Left renal pelvis (tissue), 4 donors: ENCODE data around the gene SPOCD1. TPM values are rescaled to one million over a fixed set of nuclear protein-coding genes. Genes with fewer than 3 reads are reported as not detected.

Source experiments
- DNase-seq, 4 donors: peaks; one replicate each; pipeline ENCODE4 v3.0.0-alpha.2; 2013; ENCODE audit warnings: low read depth in 4 of 4, low spot score in 3 of 4
- polyA plus RNA-seq, 4 donors: library from polyadenylated mRNA; unstranded; fragments of 120-200 nt; gene quantifications; one replicate each; pipeline ENCODE4 v1.2.1, GENCODE V29; 2013; ENCODE audit not compliant: insufficient read length in 4 of 4

Gene SPOCD1
- polyA plus RNA-seq, 4 donors: 0.26 to 0.37 (median 0.35) TPM; not detected in 1

DNA sequence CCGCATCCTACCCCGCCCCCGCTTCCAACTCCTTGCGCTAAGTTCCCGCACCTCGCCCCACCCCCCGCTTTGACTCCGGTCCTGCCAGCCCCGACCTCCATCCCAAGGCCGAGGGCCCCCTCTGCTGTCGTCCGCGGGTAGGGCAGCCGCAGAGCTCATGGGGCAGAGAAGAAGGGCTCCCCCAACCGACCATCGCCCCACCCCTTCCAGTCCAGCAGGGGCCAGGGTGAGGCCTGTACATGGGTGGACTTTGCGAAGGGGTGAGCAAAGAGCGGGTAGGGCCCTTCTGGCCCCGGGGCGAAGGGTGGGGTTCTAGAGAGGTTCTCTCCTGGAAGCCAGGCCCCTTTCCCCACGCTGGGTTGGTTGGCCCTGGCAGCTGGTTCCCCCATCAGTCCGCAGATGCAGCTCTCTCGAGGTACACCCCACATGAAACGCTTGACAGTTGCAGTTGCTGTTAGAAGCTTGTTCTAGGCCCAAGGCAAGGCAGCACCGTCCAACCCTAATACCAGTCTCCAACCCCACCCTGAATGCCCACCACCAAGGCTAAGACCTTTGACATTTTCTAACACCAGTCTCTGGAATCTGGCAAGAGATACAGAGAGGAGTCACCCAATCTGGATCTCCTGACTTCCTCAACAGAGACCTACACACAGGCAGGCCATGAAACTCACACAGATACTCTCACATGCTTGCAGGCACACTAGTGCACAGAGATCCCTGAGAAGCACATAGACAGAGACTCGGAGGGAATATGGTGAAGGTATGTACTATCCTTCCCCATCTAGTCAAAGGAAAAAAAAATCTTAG, 26.4 kb downstream of the SPOCD1 start:
- DNase-seq: peak in 2 of 4 donors; percentile 77 to 80

DNA sequence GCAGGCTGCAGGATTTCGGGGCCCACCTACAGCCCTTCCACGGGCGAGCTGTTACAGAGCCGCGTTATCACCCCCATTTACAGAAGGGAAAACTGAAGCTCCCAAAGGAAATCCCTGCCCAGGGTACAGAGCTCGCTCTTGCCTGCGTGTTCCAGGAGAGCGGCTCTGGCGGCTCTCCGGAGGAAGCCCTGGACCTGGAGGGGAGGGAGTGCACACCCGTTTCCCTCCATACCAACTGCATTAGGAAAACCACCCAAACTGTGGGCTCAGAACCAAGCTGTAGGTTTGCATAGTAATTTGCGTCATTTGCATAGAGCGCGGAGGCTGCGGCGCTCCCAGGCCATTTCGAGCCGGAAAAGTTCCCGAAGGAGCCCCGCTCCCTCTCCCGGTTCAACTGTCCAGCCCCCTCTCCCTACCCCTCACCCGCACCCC, 27.0 kb downstream of the SPOCD1 start:
- no peak for DNase-seq

DNA sequence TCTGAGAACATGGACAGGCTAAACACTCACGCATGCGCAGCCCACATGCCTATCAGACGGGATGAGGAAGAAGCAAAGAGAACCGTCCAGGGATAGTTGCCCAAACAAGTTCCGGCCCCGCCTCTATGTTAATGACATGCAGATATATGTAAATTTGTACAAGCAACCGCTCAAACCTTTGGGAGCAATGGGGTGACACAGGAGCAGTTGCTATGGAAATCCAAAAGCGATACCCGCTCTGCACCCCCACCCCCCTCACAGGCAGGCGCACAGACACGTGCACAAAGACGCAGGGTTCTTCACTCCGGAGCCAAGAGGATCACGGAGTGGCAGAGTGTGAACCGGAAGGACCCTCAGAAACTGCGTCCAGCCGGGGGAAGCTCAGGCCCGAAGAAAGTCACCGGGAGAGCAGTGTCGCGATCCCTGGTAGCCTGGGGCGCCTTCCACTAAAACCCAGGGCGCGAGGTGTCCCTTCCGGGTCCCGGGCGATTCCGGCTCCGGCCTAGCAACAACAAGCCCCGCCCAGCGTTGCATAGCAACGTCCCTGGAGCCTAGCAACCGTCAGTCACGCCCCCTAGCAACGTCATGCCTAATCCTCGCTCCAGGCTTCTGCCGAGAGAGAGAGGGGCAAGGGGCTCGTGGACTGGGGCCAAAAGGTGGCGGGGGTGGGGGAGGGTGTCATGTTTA, 27.5 kb downstream of the SPOCD1 start:
- peak in 2 of 4 donors; percentile 75 to 78 for DNase-seq

GRCh38 chr1:31787786-31788137, 28.1 kb downstream of the SPOCD1 start:
- DNase-seq: no peak

DNA sequence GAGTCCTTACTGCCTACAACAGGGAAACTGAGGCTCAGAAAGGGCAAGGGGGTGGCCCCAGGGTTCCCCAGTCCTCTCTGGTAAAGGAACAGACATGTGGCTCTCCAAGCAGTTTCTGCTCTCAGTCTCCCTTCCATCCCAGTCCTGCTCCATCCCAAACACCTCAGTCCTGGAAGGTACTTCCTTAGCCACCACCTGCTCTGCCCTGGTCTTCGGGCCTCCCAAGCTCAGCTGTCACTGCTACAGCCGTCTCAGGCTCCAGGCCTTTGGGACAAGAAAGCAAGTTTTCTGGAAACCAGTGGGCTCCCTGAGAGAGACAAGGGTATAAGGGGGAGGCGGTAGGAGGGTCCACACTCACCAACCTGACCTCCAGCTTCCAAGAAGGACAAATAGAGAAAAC, 28.6 kb downstream of the SPOCD1 start:
- no peak for DNase-seq

- DNase-seq: no peak
Measured at GRCh38 chr1:31786366-31787060, 29.3 kb downstream of the SPOCD1 start.

GRCh38 chr1:31785947-31786290, 29.9 kb downstream of the SPOCD1 start:
- DNase-seq: no peak

GRCh38 chr1:31785020-31785946, 30.5 kb downstream of the SPOCD1 start:
- DNase-seq: no peak

DNA sequence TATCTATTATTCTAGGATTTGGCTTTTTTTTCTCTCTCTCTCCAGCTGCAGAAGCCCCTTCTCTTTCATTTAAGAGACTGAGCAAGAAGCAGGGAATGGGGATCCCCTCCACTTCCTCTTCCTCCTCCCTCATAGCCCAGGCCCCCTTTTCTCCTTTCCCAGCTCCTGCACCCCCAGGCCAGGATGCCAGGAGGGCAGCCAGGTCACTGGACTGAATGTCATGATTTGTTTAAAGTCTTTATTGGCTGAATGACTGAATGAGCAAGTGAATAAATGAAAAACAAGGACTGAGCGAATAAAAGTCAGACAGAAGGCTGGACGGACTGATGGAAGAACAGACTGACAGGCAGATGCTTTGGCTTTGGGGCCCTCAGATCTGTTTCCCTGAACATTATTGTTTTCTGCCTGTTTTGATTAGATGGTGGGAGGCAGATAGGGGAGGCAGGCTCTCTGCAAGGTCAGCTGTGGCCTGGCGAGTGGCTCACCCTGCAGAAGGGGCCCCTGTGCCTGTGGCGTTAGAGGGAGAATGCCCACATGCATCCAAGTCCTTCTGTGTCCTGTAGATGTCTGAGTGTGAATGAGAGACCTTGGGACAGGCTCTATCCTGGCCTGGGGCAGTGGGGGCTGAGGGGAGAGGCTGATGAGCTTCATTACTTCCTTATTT, 31.3 kb downstream of the SPOCD1 start:
- DNase-seq: no peak

DNA sequence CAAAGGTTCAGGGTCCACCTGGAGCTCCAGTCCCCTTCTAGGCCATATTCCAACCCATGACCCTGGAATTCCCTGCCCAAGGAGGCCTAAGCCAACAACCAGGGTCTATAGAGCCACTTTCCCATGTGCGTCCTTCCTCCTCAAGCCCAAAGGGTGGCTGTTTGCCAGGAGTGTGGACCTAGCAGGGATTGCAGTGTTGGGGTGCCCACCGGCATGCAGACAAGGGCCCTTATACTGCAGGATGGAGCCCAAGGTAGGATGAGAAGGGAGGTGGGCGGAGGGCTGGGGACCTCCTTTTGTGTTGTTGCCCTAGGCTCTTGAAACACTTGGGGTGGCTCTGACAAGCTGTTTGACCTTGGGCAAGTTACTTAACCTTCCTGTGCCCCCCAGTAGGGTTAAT, 32.0 kb downstream of the SPOCD1 start:
- no peak for DNase-seq

- no peak for DNase-seq
Measured at GRCh38 chr1:31782421-31783410, 33.1 kb downstream of the SPOCD1 start.

- no peak for DNase-seq
Measured at GRCh38 chr1:31781756-31782371, 34.0 kb downstream of the SPOCD1 start.

DNA sequence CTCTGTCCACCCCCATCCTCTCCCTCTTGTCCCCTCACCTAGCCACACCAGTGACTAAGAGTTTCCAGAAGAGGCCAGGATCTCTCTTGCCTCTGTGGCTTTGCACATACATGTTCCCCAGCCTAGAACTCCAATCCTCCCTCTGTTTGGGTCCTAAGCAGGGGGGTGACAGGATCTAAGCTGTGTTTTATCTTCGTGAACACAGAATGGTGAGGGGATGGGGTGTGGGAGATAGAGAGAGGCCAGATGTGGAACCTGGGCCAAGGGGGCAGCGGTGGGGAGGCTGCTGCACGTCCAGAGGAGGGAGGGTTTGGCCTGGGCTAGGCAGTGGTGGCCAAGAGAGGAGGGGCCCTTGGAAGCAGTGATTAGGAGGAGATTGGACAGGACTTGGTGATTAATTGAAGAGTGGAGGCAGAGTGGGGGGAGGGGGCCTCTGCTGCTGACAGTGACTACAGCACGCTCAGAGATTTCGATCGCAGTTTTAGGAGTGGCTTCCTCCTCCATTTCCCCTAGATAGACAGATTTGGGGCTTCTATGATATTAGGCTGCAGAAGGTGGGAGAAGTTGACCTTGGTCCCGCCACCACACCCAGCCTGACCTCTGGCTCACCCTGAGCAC, 34.6 kb downstream of the SPOCD1 start:
- DNase-seq: no peak

GRCh38 chr1:31780632-31781031, 35.2 kb downstream of the SPOCD1 start:
- DNase-seq: no peak

DNA sequence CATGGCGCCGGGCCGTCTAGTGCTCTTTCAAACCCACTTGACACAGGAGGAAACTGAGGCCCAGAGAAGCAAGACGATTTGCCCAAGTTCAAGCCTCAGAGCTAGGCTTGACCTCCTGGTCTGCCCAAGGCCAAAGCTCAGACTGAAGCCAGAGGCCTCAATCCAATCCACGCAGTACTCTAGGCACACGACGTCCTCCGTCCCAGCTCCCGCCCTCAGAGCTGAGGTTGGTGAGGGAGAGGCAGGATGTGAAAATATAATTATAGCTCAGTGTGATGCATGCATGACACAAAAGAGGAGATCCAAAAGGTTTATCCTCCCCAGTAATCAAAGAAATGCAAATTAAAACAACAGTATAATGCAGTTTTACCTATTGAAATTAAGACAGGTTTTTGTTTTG, 36.1 kb downstream of the SPOCD1 start:
- no peak for DNase-seq

GRCh38 chr1:31778763-31779488, 36.9 kb downstream of the SPOCD1 start:
- no peak for DNase-seq

DNA sequence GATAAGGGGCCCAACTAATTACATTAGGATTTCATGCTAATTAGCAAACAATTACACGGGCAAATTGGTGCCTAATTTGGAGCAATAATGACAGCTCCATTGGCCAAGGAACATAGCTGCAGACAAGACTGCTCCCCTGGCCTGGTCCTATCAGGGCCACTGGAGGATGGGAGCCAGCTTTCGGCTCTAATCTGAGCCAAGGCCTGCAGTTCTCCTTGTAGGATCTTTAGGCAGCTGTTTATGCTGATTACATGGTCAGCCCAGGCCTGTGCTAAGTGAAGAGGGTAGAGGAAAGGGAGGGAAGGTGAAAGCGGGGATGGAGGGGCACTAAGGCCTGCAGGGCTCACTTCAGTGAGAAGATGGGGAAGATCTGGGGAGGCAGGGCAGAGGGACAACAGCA, 39.3 kb downstream of the SPOCD1 start:
- DNase-seq: no peak
